WTC11 (cell line): ENCODE results near the gene TRIOBP. TPM values are rescaled to one million over a fixed set of nuclear protein-coding genes. Genes with fewer than 3 reads are reported as not detected.

Experiments
- ATAC-seq: fragments of 200-7000 bp; cut with Tn5 transposase; 2 replicates; pipeline ENCODE4 v1.10.0; 2021; ENCODE audit warnings: mild to moderate bottlenecking, moderate library complexity
- CTCF ChIA-PET: fragments of 300-600 bp; sonication (Branson Sonifier 250); formaldehyde crosslinking; loops from one replicate; lab custom pipeline; 2021; ENCODE audit warnings: antibody characterized with exemption; lab: Charles Lee
- POLR2A ChIA-PET: fragments of 350-600 bp; sonication (Branson Sonifier 250); formaldehyde crosslinking; loops from one replicate; lab custom pipeline; 2021; ENCODE audit warnings: antibody characterized with exemption; lab: Charles Lee
- DNase-seq: peaks from one replicate; pipeline ENCODE4 v3.0.0; 2021; ENCODE audit warnings: low spot score
- H3K27ac Mint-ChIP-seq: 2 replicates; pipeline ENCODE4 v1.8.0; 2021; ENCODE audit warnings: mixed read lengths
- H3K27me3 Mint-ChIP-seq: 2 replicates; pipeline ENCODE4 v1.8.0; 2021; ENCODE audit warnings: low read depth, mild to moderate bottlenecking, moderate library complexity, mixed read lengths
- H3K36me3 Mint-ChIP-seq: 2 replicates; pipeline ENCODE4 v1.8.0; 2021; ENCODE audit warnings: mixed read lengths
- H3K4me1 Mint-ChIP-seq: 2 replicates; pipeline ENCODE4 v1.8.0; 2022; ENCODE audit warnings: mixed read lengths
- H3K4me3 Mint-ChIP-seq: 2 replicates; pipeline ENCODE4 v1.8.0; 2021; ENCODE audit warnings: mild to moderate bottlenecking, moderate library complexity, mixed read lengths
- H3K9me3 Mint-ChIP-seq: 2 replicates; pipeline ENCODE4 v1.8.0; 2021; ENCODE audit warnings: mixed read lengths
- ELF4 ChIP-seq: sonication (generic); formaldehyde crosslinking; IDR thresholded peaks from 2 replicates; pipeline ENCODE4 v1.8.1; 2022; ENCODE audit warnings: low read depth, mild to moderate bottlenecking, moderate library complexity, missing genetic modification reagents
- GRHL2 ChIP-seq: fragments of 250-450 bp; sonication (Bioruptor Pico); IDR thresholded peaks from 2 replicates; pipeline ENCODE4 v1.8.0; 2022; ENCODE audit warnings: mild to moderate bottlenecking, moderate library complexity; ENCODE audit not compliant: insufficient replicate concordance, severe bottlenecking
- GTF2I ChIP-seq: fragments of 250-450 bp; sonication (Bioruptor Pico); conservative IDR thresholded peaks from 2 replicates; pipeline ENCODE4 v1.4.0; 2021; ENCODE audit warnings: mild to moderate bottlenecking
- ZBTB21 ChIP-seq: sonication (generic); formaldehyde crosslinking; IDR thresholded peaks from 2 replicates; pipeline ENCODE4 v1.8.1; 2023; ENCODE audit warnings: mild to moderate bottlenecking, missing genetic modification reagents, borderline replicate concordance
- ZNF219 ChIP-seq: sonication (generic); formaldehyde crosslinking; IDR thresholded peaks from 2 replicates; pipeline ENCODE4 v1.8.0; 2023; ENCODE audit warnings: missing genetic modification reagents, mild to moderate bottlenecking, borderline replicate concordance
- ZNF232 ChIP-seq: sonication (generic); formaldehyde crosslinking; IDR thresholded peaks from 2 replicates; pipeline ENCODE4 v1.8.0; 2022; ENCODE audit warnings: mild to moderate bottlenecking, missing genetic modification reagents
- ZNF263 ChIP-seq: sonication (generic); formaldehyde crosslinking; IDR thresholded peaks from 2 replicates; pipeline ENCODE4 v1.8.1; 2022; ENCODE audit warnings: low read depth, mild to moderate bottlenecking, moderate library complexity, missing genetic modification reagents
- ZNF396 ChIP-seq: fragments of 250-450 bp; sonication (Bioruptor Pico); IDR thresholded peaks from 2 replicates; pipeline ENCODE4 v1.8.0; 2021; ENCODE audit warnings: mild to moderate bottlenecking, moderate library complexity, borderline replicate concordance
- total RNA-seq: library from RNA; stranded (reverse); gene quantifications from 3 replicates; pipeline ENCODE4 v1.2.3, GENCODE V29; 2021
- TF ChIP-seq, protein P1 (sequence below): sonication (generic); formaldehyde crosslinking; IDR thresholded peaks from 2 replicates; pipeline ENCODE4 v1.8.0; 2022; ENCODE audit warnings: missing genetic modification reagents
- TF ChIP-seq, protein P2 (sequence below): fragments of 200-600 bp; IDR thresholded peaks from 2 replicates; pipeline ENCODE4 v1.8.0; 2022; ENCODE audit warnings: antibody characterized with exemption
- TF ChIP-seq, protein P3 (sequence below): sonication (generic); formaldehyde crosslinking; IDR thresholded peaks from 2 replicates; pipeline ENCODE4 v1.8.0; 2022; ENCODE audit warnings: mild to moderate bottlenecking, missing genetic modification reagents

The TRIOBP gene
- total RNA-seq, 1 experiment from 2014 or later, result 54.0 TPM

DNA sequence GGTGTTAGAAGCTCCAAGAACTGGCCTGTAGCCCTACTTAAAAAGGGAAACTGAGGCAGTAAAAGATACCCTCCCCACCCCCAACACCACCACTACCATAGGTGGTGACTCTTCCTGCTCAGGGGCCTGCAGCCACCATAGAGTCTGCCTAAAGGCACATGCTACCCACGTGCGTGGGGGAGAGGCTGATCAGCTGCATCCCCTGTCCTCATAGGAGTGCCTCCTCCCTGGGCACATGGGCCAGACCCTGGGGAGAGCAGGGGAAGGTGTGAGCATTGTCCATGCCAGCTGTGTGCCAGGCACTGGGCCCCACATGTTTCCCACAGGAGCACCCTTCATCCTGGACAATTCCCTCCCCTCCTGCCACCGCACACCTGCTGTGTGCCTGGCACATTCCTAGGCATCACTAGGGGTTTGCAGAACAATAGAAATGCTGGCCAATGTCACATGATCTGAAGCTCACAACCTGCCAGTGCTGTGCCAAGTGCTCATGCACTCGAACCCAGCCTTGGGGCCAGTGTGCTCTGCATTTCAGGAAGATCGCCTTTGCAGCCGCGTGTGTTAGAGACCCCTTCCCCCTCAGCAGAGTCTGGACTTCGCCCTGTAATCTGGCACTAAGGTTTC is 69.2 kb downstream of the TRIOBP start:
- Mint-ChIP-seq H3K36me3 (peaks cover 14% of the 10 kb centered on the region), H3K4me3 (no peak overlapping the region), H3K9me3 (no peaks in the 10 kb centered on the region), H3K27me3 (peaks cover 4% of the 10 kb centered on the region; the same call in 1 of the 2 replicates), H3K27ac (no peak overlapping the region), H3K4me1 (no peaks in the 10 kb centered on the region)
- ATAC-seq (no peak), DNase-seq (no peak)
- TF ChIP-seq, protein P1, sequence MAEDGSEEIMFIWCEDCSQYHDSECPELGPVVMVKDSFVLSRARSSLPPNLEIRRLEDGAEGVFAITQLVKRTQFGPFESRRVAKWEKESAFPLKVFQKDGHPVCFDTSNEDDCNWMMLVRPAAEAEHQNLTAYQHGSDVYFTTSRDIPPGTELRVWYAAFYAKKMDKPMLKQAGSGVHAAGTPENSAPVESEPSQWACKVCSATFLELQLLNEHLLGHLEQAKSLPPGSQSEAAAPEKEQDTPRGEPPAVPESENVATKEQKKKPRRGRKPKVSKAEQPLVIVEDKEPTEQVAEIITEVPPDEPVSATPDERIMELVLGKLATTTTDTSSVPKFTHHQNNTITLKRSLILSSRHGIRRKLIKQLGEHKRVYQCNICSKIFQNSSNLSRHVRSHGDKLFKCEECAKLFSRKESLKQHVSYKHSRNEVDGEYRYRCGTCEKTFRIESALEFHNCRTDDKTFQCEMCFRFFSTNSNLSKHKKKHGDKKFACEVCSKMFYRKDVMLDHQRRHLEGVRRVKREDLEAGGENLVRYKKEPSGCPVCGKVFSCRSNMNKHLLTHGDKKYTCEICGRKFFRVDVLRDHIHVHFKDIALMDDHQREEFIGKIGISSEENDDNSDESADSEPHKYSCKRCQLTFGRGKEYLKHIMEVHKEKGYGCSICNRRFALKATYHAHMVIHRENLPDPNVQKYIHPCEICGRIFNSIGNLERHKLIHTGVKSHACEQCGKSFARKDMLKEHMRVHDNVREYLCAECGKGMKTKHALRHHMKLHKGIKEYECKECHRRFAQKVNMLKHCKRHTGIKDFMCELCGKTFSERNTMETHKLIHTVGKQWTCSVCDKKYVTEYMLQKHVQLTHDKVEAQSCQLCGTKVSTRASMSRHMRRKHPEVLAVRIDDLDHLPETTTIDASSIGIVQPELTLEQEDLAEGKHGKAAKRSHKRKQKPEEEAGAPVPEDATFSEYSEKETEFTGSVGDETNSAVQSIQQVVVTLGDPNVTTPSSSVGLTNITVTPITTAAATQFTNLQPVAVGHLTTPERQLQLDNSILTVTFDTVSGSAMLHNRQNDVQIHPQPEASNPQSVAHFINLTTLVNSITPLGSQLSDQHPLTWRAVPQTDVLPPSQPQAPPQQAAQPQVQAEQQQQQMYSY (CRISPR knock-in tag), result no peak
- ChIA-PET POLR2A (no interaction called here), CTCF (interaction anchor here (4.1 kb wide), 1 partner anchor 15 kb away, joined by 25 read pairs; no protein-coding TSS in a partner anchor)

DNA sequence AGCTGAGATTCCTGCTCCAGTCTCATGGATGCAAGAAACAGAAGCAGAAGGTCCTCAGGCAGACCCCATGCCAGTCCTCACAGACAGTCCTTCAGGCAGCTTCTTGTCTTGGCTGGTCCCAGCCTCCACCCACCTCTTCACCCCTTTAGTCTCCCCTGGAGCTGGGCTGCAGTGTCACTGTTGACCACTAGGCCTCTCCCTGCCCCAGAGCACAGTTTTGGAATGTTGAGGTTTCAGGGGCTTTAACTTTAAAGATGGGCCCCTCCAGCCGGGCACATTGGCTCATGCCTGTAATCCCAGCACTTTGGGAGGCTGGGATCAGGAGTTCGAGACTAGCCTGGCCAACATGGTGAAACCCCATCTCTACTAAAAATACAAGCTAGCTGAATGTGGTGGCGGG is 71.4 kb downstream of the TRIOBP start:
- H3K4me3 Mint-ChIP-seq, result no peak overlapping the region
- peaks cover 4% of the 10 kb centered on the region; the same call in 1 of the 2 replicates for H3K27me3 Mint-ChIP-seq
- POLR2A ChIA-PET, result no interaction called here
- TF ChIP-seq ZNF263 (CRISPR knock-in tag) (no peak), ZNF232 (CRISPR knock-in tag) (no peak)
- TF ChIP-seq, protein P2, sequence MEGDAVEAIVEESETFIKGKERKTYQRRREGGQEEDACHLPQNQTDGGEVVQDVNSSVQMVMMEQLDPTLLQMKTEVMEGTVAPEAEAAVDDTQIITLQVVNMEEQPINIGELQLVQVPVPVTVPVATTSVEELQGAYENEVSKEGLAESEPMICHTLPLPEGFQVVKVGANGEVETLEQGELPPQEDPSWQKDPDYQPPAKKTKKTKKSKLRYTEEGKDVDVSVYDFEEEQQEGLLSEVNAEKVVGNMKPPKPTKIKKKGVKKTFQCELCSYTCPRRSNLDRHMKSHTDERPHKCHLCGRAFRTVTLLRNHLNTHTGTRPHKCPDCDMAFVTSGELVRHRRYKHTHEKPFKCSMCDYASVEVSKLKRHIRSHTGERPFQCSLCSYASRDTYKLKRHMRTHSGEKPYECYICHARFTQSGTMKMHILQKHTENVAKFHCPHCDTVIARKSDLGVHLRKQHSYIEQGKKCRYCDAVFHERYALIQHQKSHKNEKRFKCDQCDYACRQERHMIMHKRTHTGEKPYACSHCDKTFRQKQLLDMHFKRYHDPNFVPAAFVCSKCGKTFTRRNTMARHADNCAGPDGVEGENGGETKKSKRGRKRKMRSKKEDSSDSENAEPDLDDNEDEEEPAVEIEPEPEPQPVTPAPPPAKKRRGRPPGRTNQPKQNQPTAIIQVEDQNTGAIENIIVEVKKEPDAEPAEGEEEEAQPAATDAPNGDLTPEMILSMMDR, result peak; percentile 47
- TF ChIP-seq, all 79 proteins: peak for 1
- Mint-ChIP-seq H3K4me1 (no peaks in the 10 kb centered on the region), H3K9me3 (no peaks in the 10 kb centered on the region), H3K27ac (no peak overlapping the region), H3K36me3 (peaks cover 24% of the 10 kb centered on the region)
- peak; percentile 82 for ATAC-seq
- peak; percentile 54 for DNase-seq
- CTCF ChIA-PET, result interaction anchor here (0.6 to 4.1 kb wide), 23 partner anchors 8 to 296 kb away, joined by 3 to 25 read pairs (median 4); partner anchors contain the start of gene GCAT

DNA sequence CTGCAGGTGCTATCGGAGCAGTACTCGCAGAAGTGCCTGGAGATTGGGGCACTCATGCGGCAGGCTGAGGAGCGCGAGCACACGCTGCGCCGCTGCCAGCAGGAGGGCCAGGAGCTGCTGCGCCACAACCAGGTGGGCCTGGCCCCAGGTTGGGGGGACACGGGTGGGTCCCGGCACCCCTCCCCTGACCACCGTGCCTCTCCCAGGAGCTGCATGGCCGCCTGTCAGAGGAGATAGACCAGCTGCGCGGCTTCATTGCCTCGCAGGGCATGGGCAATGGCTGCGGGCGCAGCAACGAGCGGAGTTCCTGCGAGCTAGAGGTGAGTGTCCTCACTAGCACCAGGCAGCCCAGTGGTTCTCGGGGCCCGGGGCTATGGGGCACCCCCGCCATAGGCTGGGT is 72.2 kb downstream of the TRIOBP start:
- peaks cover 22% of the 10 kb centered on the region for H3K36me3 Mint-ChIP-seq
- TF ChIP-seq, protein P3, sequence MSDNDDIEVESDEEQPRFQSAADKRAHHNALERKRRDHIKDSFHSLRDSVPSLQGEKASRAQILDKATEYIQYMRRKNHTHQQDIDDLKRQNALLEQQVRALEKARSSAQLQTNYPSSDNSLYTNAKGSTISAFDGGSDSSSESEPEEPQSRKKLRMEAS (CRISPR knock-in tag), result no peak
- TF ChIP-seq GRHL2, result no peak
- TF ChIP-seq GTF2I (CRISPR knock-in tag), result no peak
- ATAC-seq, result no peak
- H3K4me1 Mint-ChIP-seq, result no peaks in the 10 kb centered on the region
- H3K9me3 Mint-ChIP-seq, result no peaks in the 10 kb centered on the region
- H3K27ac Mint-ChIP-seq, result no peak overlapping the region
- no peak for DNase-seq
- no peaks in the 10 kb centered on the region for H3K27me3 Mint-ChIP-seq
- ChIA-PET POLR2A (interaction anchor here (0.5 kb wide), 1 partner anchor 54 kb away, joined by 3 read pairs; no protein-coding TSS in a partner anchor), CTCF (interaction anchor here (0.8 to 4.1 kb wide), 7 partner anchors 12 to 94 kb away, joined by 3 to 25 read pairs (median 5); partner anchors contain the start of gene GCAT)
- no peak overlapping the region for H3K4me3 Mint-ChIP-seq

DNA sequence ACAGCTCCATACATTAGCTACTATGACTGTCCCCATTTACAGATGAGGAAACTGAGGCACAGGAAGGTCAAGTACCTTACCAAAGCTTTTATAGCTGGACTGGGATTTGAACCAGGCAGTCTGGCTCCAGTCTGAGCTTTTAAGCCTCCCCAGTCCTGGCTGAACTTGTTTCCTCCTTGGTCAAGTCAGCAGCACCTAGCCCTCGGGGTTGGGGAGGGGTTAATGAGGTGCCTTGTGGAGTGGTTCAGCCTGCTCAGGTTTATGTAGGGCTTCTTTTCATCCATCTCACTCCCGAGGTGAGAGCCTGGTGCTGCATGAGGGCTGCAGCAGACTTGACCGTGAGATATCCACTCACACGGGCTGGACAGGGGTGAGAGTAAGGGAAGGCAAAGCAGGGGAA is 74.2 kb downstream of the TRIOBP start:
- H3K27ac Mint-ChIP-seq, result no peak overlapping the region
- H3K36me3 Mint-ChIP-seq, result peaks cover 20% of the 10 kb centered on the region
- no peak overlapping the region for H3K4me3 Mint-ChIP-seq
- H3K9me3 Mint-ChIP-seq, result no peaks in the 10 kb centered on the region
- H3K27me3 Mint-ChIP-seq, result peaks cover 4% of the 10 kb centered on the region
- CTCF ChIA-PET, result no interaction called here
- H3K4me1 Mint-ChIP-seq, result peaks cover 2% of the 10 kb centered on the region; the same call in 1 of the 2 replicates
- DNase-seq, result no peak
- no peak for TF ChIP-seq ZNF219 (CRISPR knock-in tag)
- no peak for TF ChIP-seq ZNF396
- TF ChIP-seq ZBTB21 (CRISPR knock-in tag), result no peak
- no peak for TF ChIP-seq ELF4 (CRISPR knock-in tag)
- TF ChIP-seq, all 79 proteins: peak for 0
- POLR2A ChIA-PET, result no interaction called here
- ATAC-seq, result no peak
